ENCODE data around the gene RGS8.

DNA sequence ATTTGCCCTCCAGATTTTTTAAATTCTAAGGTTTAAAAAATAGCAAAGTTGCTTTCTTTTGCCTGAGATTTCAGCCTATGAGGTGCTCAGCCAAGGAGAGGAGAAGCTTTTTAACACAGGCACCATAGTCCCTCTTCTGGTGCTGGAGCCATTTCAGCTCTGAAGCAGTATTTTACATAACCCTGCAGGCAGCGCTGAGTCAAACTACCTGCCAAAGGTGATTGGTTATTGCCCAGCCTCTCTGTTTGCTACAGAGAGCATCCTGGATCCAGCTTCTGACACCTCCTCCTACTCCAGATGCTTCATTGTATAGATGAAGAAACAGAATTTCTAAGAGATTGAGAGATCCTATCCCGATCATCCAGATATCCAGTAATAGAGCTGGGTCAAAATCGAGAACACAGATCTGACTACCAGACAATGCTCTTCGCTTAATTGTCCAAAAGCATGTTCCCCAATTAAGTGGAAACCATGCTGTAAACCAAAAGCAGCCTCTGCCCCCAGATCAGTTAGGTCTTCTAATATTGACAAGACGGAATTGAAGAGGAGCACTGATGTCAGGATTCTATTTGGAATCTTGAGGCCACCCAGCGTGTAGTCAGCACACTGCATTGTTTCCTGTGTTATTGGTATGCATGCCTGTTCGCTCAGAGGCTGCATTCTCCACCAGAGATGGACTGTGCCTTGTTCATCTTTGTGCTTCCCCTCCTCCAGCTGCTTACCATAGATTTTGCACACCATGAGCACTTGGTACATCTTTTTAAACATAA lies 22.1 kb downstream of the RGS8 start:
- no peak for TF ChIP-seq POLR2AphosphoS5 (IDR thresholded peaks at IDR 0.05)
- no peak for TF ChIP-seq POLR2A (IDR thresholded peaks at IDR 0.05)

Measured in prostate gland (tissue), 1 donor.